T47D (cell line): Measurements from ENCODE around the gene PRAMEF10.
"Not testable (repeated sequence)": the region's sequence is repeated elsewhere in the genome, so short reads cannot be mapped to it uniquely, and the experiment has no call there.

Experiments
- DNase-seq, 2 experiments: peaks; one replicate each; pipeline versions ENCODE4 v3.0.0 to v3.0.0-alpha.2; 2011 to 2012; ENCODE audit warnings: low read depth in 1 of 2, low spot score in 1 of 2
- JUND ChIP-seq: IDR thresholded peaks from 2 replicates; pipeline ENCODE4 v1.6.1; 2012; ENCODE audit warnings: low read depth
- in situ Hi-C: cut with HindIII; loops from 2 replicates; pipeline ENCODE4 v1.10.0; 2016; ENCODE audit warnings: low sequenced_read_pairs, low pct_unique_long_range_greater_than_20kb

Gene PRAMEF10, protein sequence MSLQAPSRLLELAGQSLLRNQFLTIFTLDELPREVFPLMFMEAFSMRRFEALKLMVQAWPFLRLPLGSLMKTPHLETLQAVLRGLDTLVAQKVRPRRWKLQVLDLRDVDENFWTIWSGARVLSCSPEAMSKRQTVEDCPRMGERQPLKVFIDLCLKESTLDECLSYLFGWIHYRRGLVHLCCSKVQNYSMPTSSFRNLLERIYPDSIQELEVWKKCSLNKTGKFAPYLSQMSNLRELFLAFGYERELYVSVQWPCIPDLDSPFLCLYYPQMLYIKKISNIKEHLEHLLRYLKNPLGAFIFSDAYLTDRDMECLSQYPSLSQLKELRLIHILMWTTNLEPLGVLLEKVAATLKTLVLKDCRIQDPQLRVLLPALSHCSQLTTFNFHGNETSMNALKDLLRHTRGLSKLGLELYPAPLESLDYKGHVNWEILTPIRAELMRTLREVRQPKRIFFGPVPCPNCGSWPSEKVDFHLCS

GRCh38 chr1:12898170-12898569 lies at the start of gene PRAMEF10:
Gene PRAMEF10, minus strand, starts transcription at chr1:12898270. Its CDS starts 2,423 bp downstream, at chr1:12895847.
- in situ Hi-C loops, DNase-seq: not testable (repeated sequence)

GRCh38 chr1:12947480-12947879 lies 49.4 kb upstream of the PRAMEF10 start, which contains the start of gene PRAMEF6:
Gene PRAMEF6, minus strand, starts transcription at chr1:12947580. Its CDS starts 5,062 bp downstream, at chr1:12942518.
- in situ Hi-C loops, DNase-seq: not testable (repeated sequence)

- in situ Hi-C loops, DNase-seq: not testable (repeated sequence)
These were observed 26.3 kb upstream of the PRAMEF10 start for GRCh38 chr1:12924368-12924767.

DNA sequence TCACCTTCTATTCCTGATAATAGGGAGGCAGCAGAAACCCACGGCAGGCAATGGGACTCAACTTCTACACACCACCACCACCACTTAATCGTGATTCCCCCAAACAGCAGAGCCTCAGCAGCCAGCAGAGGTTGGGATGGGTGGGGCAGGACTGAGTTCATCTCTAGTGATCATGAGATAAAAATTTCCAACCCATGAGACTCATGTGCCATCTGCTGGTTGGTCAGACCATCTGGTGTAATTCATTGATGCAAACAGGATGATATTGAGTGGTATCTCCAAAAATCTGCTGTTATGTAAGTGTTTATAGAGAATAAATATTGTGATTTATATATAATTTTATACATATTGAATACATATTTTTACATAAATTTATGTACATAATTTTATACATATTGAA lies 23.7 kb upstream of the PRAMEF10 start:
- in situ Hi-C loops, DNase-seq: not testable (repeated sequence)

DNA sequence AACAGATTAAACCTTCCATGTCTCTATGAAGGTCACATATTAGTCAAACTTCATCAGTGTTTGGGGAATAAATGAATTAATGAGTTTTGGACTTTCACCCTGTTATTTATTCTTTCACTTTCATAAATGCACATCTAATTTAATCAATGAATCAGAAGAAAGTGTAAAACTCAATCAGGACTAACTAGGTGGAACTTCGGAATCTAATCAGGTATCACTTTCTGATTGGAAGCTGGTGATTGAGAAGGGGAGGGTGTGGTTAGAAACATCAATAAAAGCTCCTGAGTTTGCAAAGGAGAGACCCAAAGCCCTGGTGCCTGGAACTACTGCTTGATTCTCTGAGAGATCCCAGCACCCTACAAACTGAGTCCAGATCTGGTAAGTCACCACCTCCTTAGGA lies 18.2 kb upstream of the PRAMEF10 start, which contains the start of gene PRAMEF7:
PRAMEF7 (plus strand) TSS at position 301 of the 400 bp plus-strand sequence. CDS start 1,083 bp downstream, outside the sequence.
- DNase-seq, in situ Hi-C loops: not testable (repeated sequence)

GRCh38 chr1:12903793-12904572 lies 5.9 kb upstream of the PRAMEF10 start:
- in situ Hi-C loops: not testable (repeated sequence)

GRCh38 chr1:12899186-12899585 lies 1.1 kb upstream of the PRAMEF10 start:
- in situ Hi-C loops, DNase-seq: not testable (repeated sequence)

More at GRCh38 chr1:12903793-12904572, 5.9 kb upstream of the PRAMEF10 start:
- DNase-seq: not testable (repeated sequence)

- in situ Hi-C loops, DNase-seq: not testable (repeated sequence)
These were observed 12.0 kb downstream of the PRAMEF10 start, which contains the start of gene PRAMEF4 for GRCh38 chr1:12886101-12886500. Gene PRAMEF4, minus strand, starts transcription at chr1:12886201. Its CDS starts 2,807 bp downstream, at chr1:12883394.

- in situ Hi-C loops, DNase-seq: not testable (repeated sequence)
These were observed 19.6 kb downstream of the PRAMEF10 start for GRCh38 chr1:12878453-12878852.

- DNase-seq, in situ Hi-C loops: not testable (repeated sequence)
These were observed 34.8 kb downstream of the PRAMEF10 start for GRCh38 chr1:12863131-12863880.

- in situ Hi-C loops, DNase-seq: not testable (repeated sequence)
These were observed 41.3 kb downstream of the PRAMEF10 start, which contains the start of gene PRAMEF2 for GRCh38 chr1:12856786-12857185. Gene PRAMEF2, plus strand, starts transcription at chr1:12857086. Its CDS starts 1,924 bp downstream, at chr1:12859010.

GRCh38 chr1:12851779-12852178 lies 46.3 kb downstream of the PRAMEF10 start:
- no peak for DNase-seq
- in situ Hi-C loops: no loop called here

DNA sequence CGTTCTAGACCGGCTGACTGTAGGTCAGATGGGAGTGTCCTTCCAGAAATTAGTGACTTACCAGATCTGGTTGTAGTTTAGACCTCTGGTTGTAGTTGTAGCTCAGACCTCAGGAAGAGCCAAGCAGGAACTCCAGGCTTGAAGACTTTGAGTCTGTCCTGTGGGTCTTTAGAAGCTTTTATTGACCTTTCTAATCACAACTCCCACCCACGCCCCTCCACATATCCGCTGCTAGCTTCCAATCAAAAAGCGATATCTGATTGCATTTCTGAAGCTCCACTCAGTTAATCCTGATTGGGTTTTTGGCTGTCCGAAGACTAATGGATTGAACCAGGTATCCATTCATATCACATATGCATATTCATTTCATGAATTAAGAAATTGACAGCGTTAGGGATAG lies 49.5 kb downstream of the PRAMEF10 start, which contains the start of gene HNRNPCL1:
HNRNPCL1 (minus strand) TSS at position 101 of the 400 bp plus-strand sequence. CDS start 431 bp downstream, outside the sequence.
- DNase-seq, in situ Hi-C loops: not testable (repeated sequence)

More at GRCh38 chr1:12851779-12852178, 46.3 kb downstream of the PRAMEF10 start:
- no peak for TF ChIP-seq JUND
